MM.1S (cell line): ENCODE data around the gene NTN1.

Experiments used
- CTCF ChIP-seq: fragments of 300-600 bp; sonication (generic); IDR thresholded peaks from 2 replicates; pipeline ENCODE4 v1.5.1; 2016; ENCODE audit warnings: antibody characterized with exemption, low read length, mixed read lengths
- EZH2 ChIP-seq: fragments of 300-600 bp; sonication (generic); optimal IDR thresholded peaks from 2 replicates; pipeline ENCODE3; 2017; ENCODE audit warnings: low read depth, mild to moderate bottlenecking, antibody characterized with exemption, low read length, mixed read lengths
- EZH2phosphoT487 ChIP-seq: fragments of 300-600 bp; sonication (generic); IDR thresholded peaks from 2 replicates; pipeline ENCODE4 v1.6.1; 2018; ENCODE audit warnings: antibody characterized with exemption, low read length

- TF ChIP-seq EZH2 (no peak), CTCF (no peak), EZH2phosphoT487 (no peak)
Observed at GRCh38 chr17:9044772-9045463, 23.6 kb downstream of the NTN1 start.
